Skeletal muscle cell (primary cell): ENCODE data around the gene VPS37B.
A peak's percentile ranks its signal among the peaks of the same experiment; 100 is the strongest.

ENCODE experiments used
- DNase-seq: peaks from one replicate; pipeline ENCODE4 v3.0.0-alpha.2; 2010; ENCODE audit warnings: low read depth
- H3K4me3 ChIP-seq: 2 replicates; pipeline ENCODE4 v1.5.1; 2011; ENCODE audit warnings: low read depth, mild to moderate bottlenecking, control low read depth, low read length, moderate library complexity

VPS37B gene

DNA sequence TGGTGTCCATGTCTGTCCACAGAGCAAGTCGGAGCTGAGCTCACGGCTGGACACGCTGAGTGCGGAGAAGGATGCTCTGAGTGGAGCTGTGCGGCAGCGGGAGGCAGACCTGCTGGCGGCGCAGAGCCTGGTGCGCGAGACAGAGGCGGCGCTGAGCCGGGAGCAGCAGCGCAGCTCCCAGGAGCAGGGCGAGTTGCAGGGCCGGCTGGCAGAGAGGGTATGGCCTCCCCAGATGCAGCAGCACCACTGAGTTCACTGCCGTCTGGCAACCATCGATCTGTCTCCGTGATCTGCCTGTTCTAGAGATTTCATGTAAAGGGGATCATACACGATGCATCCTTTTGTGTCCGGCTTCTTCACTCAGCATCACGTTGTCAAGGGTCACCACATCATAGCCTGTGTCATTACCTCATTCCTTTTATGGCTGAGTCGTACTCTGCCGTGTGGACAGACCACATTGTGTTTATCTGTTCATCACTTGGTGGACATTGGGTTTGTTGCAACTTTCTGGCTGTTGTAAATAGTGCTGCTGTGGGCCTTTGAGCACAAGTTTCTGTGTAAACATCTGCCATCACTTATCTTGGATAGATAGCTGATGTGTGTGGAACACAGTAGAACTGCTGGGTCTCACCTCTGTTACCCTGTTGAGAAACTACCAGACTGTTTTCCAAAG lies 38.8 kb downstream of the VPS37B start:
- H3K4me3 ChIP-seq, result no peak overlapping the region
- no peak for DNase-seq

DNA sequence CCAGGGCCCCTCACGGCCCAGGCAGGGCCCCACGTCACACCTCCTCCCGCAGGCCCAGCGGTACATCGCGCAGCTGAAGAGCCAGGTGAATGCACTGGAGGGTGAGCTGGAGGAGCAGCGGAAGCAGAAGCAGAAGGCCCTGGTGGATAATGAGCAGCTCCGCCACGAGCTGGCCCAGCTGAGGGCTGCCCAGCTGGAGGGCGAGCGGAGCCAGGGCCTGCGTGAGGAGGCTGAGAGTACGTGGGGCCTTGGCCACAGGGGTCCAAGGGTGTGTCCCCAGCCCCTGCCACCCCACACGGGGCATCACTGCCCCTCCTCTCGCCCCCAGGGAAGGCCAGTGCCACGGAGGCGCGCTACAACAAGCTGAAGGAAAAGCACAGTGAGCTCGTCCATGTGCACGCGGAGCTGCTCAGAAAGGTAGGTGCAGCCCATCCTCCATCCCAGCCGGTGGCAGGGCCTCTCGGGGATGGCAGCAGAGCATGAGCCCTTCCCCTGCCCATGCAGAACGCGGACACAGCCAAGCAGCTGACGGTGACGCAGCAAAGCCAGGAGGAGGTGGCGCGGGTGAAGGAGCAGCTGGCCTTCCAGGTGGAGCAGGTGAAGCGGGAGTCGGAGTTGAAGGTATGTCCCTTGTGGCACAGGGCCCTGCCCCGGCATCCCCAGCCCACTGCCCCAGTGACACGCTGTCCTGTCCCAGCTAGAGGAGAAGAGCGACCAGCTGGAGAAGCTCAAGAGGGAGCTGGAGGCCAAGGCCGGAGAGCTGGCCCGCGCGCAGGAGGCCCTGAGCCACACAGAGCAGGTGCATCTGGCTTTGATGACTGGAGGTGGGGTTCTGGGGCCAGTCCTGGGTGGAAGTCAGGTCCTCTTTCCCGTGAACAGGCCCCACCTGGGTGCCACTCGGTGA lies 39.7 kb downstream of the VPS37B start:
- DNase-seq, result no peak
- H3K4me3 ChIP-seq, result no peak overlapping the region

DNA sequence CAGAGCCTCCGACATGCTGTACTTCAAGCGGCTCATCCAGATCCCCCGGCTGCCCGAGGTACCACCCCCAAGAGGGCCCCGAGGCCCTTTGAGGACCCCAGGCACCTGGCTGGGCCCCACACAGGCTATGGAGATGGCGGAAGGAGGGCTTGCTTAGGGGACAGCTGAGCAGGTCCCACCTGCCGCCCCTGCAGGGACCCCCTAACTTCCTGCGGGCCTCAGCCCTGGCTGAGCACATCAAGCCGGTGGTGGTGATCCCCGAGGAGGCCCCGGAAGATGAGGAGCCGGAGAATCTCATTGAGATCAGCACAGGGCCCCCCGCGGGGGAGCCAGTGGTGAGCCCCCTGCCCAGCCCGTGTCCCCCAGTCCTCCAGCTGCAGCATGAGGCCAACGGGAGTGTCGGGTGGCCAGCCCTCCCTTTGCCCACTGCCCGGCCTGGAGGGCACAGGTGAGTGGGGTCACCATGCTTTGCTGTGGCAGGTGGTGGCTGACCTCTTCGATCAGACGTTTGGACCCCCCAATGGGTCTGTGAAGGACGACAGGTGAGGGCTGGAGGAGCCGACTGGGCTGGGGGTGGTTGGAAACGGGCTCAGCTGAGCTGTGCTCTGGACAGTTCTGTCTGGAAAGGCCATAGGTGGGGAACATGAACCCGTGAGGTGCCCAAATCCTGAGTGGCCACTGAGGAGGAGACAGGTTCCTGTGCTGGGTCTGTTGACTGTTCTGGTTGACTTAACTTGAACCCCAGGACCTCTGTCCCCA lies 40.7 kb downstream of the VPS37B start:
- no peak overlapping the region for H3K4me3 ChIP-seq
- DNase-seq, result no peak

- DNase-seq, result no peak
- H3K4me3 ChIP-seq, result no peak overlapping the region
These were observed 41.4 kb downstream of the VPS37B start for GRCh38 chr12:122854554-122854953.

DNA sequence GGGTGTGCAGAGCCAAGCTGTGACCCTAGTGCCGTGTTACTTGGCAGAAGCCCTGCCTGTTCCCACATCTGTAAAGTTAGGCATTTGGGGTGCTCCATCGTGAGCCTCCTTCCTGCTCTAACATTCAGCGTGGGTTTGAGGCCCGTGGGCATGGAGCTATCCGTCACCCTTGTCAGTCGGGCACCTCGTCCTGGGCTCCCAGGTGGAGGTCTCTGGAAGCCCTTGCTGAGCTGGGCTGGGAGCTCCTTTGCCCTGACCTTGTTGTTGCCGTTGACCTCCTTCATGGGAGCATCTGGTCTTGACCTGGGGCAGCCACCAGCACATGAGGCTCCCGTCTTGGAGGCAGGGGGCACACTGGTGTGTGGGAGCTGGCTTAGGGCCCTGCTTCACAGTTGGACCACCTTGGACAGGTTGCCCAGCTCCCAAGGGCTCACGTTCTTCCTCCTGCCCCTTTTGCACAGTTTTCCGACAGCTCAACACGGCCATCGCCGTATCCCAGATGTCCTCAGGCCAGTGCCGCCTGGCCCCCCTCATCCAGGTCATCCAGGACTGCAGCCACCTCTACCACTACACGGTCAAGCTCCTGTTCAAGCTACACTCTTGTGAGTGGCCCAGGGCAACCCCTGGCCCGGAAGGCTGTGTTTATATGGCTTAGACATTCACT lies 42.2 kb downstream of the VPS37B start:
- DNase-seq, result no peak
- H3K4me3 ChIP-seq, result no peak overlapping the region

DNA sequence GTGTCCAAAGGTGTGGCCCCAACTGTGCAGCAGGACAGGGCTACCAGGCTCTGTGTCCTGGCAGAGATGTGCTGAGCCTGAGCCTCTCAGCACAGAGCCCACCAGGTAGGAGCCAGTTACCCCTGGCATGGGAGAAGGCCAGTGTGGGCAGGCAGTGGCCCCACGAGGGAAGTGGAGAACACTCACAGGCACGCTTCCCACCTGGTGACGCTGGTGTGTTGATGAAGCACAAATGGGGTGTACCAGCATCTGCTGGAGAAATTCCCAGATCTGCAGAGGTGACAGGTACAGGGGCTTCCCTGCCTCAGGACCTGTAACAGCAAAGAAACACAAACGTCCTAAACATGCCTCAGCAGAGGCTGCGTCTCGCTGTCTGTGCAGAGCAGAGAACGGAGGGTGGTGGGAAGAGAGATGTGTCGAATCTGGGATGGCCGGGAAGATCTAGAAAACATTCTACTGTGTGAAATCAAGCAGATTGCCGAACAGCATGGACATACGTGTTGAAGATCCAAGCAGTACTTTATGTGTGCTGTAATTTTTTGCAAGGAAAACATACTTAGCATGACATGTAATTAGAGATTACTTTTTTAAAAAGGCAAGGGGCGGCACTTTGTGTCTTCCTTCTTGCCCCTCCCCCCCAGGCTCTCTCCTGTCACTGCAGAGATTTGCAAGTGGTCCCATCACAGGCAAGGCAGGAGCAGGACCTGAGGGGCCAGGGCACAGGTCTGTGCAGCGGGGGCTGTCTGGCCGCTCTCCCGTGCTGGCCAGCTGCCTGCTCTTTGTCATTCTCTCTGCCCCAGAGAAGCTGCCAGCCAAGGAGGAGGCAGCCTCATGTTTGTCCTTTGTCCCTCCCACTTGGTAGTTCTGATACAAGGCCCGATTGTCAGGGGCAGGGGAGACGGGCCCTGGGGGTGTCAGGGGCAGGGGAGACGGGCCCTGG lies 43.3 kb downstream of the VPS37B start:
- DNase-seq, result no peak
- no peak overlapping the region for H3K4me3 ChIP-seq

GRCh38 chr12:122851820-122852219 lies 44.1 kb downstream of the VPS37B start:
- peak; percentile 67 for DNase-seq
- H3K4me3 ChIP-seq, result no peak overlapping the region

- DNase-seq, result no peak
- no peak overlapping the region for H3K4me3 ChIP-seq
These were observed 45.1 kb downstream of the VPS37B start for GRCh38 chr12:122850695-122851350.

DNA sequence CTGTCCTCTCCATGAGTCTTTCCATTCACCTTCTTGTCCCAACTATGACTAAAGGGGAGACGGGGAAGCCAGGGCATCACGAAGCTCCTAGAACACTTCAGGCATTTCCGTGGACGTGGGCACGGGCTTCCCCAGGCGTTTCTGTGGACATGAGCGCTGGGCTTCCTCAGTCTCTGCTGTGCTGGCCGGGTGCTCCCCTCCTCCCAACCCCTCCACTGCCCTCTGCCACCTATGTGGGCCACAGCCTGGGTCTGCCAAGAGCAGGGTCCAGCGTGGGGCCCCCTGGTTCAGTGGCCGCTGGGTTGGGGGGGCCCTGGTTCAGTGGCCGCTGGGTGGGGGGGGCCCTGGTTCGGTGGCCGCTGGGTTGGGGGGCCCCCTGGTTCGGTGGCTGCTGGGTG lies 45.9 kb downstream of the VPS37B start:
- H3K4me3 ChIP-seq, result no peak overlapping the region
- no peak for DNase-seq

GRCh38 chr12:122849352-122850047 lies 46.4 kb downstream of the VPS37B start:
- no peak for DNase-seq
- no peak overlapping the region for H3K4me3 ChIP-seq

DNA sequence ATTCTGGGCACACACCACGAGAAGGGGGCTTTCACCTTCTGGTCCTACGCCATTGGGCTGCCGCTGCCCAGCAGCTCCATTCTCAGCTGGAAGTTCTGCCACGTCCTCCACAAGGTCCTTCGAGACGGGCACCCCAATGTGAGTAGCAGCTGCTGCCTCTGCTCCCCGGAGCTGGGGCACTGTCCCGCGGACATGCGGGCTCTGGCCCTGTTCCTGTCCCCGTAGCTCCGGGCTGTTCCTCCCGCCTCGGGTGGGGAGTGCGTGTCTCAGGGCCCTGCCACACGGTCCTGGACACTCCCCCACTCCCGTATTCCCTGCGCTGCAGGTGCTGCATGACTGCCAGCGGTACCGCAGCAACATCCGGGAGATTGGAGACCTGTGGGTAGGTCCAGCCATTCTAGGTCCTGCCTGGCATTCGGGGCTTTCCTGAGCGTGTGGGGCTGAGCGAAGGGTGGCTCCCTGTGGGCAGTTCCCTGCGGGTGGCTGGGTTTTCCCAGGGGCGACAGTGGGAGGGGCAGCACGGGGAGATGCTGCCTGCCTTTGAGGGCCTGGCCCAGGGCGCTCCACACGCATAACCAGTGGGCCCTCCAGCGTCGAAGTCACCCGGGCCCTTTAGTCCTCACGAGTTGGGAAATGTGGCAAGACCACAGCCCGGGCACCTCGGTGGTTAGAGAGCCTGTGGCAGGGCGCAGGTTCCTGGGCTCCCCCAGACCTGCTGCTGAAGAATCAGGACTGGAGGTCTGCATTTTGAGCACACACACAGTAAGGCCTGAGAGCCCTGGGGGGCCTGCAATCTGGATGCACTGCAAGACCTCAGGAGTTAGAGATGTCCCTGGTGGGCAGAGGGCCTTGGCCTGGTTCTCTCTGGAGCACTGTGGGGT lies 47.2 kb downstream of the VPS37B start:
- H3K4me3 ChIP-seq, result no peak overlapping the region
- DNase-seq, result no peak

DNA sequence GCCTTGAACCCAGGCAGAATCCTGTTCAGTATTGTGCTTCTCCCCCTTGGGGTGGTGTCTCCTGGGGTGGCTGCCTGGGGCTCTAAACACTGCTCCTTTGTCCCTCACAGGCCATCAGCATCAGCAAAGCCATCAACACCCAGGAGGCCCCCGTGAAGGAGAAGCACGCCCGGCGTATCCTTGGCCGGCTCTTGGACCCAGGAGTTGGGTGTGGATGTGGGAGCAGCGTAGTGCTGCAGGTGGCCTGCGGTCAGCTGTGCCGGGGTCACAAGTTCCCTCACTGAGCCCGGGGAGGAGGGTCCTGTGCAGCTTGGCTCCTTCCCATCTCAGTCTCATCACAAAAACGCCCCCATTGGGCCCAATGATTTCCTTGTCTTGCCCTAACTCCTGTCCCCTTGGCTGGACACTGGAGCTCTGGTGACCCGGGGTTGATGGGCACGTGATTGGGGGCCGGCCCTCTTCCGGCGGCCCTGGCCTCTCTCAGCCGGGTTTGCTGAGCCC lies 48.0 kb downstream of the VPS37B start:
- DNase-seq, result no peak
- H3K4me3 ChIP-seq, result no peak overlapping the region

- no peak for DNase-seq
- no peak overlapping the region for H3K4me3 ChIP-seq
These were observed 48.4 kb downstream of the VPS37B start for GRCh38 chr12:122847516-122847836.

GRCh38 chr12:122846622-122847515 lies 49.1 kb downstream of the VPS37B start:
- H3K4me3 ChIP-seq, result no peak overlapping the region
- no peak for DNase-seq

GRCh38 chr12:122845865-122846621 lies 49.9 kb downstream of the VPS37B start:
- no peak overlapping the region for H3K4me3 ChIP-seq
- DNase-seq, result no peak
